ENCODE results near the gene ULK2.

Gene ULK2

DNA sequence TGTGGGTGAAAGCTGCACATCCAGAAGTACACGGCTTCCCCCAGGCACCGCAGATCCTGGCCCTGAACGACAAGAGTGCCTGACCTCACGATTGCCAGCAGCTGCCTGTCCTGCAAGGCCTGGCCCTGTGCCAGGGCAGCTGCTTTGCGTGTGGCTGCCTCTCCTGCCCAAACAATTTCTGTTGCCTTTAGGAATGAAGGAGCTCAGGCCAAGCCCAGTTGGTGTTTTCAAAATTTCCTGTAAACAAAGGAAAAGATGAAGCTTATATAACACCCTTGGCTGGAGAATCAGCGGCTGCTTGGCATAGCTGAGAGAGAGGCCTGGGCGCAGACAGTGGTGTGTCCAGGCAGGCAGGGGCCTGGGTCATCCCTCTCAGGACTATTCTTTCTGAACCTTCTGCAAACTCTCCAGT lies 139.6 kb downstream of the ULK2 start:
- DNase-seq (ENCODE audit: low read depth in 2 of 2, low spot score in 1 of 2) = no peak

DNA sequence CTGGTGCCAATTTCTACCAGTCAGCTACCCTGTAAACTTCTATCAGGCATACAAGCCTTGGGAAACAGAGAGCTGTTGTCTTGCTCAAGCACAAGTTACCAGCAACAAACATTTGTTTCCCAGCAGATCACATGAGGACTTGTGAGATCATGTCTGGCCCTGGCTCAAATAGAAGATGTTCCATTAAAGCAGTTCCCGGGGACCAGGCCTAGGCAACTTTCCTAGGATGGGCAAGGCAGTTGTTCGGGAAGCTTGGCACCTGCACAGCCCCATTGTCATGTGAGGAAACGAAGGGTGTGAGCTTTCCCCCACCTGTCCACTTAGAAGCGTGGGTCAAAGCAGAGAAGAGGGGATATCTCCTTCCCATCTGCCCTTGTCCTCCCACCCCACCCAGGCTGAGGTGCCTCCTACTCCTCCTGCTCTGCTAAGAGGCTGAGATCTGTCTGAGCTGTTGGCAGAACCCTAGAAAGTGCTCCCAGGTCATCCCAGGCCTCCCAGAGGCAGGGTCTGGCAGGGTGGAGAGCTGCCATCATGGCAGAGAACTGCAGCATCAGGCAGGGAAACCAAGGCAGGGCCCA lies 140.1 kb downstream of the ULK2 start:
- no peak for DNase-seq (ENCODE audit: low read depth in 2 of 2, low spot score in 1 of 2)

DNA sequence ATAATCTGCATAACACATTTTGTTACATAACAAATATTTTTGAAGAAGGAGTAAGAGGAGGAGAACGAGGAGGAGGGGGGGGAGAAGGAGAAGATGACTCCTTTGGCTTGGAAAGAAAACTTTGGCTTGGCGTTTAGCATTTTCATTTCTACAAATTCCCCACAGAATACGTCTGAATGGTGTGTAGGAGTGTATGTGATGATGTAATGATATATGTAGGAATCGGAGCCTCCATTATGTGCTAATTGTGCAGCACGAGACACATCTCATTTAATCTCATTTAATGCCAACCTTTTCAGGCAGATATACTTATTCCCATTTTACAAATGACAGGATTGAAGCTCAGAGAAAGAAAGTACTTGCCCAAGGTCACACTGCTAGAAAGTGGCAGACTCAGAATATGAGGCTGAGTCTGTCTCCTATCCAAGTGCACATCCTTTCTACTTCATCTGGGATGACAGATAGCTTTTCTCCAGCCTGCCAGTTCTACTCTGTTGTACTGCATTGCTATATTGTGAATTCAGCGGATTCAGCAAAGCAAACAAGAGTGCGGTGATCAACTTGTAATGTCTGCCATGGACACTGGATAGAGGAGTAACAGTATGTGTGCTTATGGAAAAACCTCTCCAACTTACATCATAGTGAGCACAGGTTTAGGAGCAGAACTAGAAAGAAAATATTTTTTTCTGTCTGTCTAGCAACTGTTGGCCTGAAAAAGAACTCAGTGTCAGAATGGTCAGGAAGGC lies 140.9 kb downstream of the ULK2 start:
- DNase-seq (ENCODE audit: low read depth in 2 of 2, low spot score in 1 of 2) = no peak

DNA sequence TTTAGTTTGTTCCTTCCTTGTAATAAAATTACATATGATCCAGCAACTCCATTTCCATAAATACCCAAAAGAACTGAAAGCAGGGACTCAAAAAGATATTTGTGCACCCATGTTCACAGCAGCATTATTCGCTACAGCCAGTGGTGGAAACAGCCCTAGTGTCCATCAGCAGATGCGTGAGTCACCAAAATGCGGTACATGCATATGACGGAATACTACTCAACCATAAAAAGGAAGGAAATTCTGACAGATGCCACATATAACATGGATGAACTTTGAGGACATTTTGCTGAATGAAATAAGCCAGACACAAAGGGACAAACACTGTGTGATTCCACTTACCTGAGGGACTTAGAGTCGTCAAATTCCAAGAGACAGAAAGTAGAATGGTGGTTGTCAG lies 142.2 kb downstream of the ULK2 start:
- DNase-seq (ENCODE audit: low read depth in 2 of 2, low spot score in 1 of 2) = no peak

DNA sequence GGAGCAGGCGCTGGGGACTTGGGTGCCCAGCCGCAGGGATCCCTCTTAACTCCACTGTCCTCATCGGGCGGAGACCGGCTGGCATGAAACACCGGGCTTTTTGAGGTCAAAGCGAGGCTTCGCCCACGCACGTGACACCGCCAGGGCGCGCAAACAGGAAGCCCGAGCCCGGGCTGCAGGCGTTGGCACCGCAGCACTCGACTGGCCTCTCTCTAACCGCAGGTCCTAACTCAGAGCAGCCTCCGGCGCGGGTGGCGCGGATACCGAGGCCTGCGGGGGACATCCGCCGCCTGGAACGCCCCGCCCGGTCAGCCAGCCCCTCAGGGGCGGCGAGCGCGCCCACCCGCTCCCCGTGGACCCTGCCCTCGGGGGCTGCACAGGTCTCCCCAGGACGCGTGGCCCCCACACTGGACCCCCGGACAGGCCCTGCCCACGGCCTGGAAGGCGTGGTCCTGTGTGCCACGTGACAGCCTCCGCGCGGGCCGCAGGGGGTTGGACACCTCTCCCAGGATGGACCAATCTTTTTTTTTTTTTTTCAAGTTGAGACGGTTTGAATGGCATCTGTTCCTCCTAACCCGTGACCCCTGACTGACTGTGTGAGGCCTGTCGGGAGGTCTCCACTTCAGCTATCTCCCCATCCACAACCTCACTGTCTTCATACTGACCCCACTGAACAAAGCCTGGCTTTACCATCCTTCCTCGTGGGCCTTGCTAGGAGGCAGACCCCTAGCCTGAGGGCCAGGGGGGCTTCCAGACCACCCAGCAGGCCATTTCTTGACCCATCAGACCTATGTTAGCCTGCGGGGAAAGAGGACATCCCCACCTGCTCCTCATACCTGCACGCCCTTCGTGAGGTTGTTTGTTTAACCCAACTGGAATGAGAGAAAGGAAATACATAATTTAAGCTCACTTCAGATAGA lies 143.0 kb downstream of the ULK2 start:
- peak; percentile 2 to 10 for DNase-seq (ENCODE audit: low read depth in 2 of 2, low spot score in 1 of 2)

DNA sequence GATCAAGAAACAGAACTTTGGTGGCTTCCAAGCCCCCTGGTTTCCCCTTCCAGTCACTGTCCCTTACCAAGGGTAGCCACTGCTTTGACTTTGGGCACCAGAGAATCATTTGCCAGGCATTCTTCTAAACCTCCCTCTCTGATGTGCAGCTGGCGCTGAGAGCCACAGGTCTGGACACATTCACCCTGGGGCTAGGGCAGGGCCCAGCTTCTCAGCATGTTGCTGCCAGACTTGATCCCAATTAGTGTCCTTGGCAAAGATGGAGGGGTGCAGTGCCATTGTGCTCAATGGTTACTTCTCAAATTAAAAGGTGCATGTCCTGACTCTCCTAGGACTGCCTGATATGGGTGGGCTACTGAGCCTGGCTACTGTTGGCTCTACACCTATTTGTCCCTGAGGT lies 143.8 kb downstream of the ULK2 start:
- DNase-seq (ENCODE audit: low read depth in 2 of 2, low spot score in 1 of 2) = no peak
